ENCODE measurements around the gene ENTREP1.

ENTREP1 gene

DNA sequence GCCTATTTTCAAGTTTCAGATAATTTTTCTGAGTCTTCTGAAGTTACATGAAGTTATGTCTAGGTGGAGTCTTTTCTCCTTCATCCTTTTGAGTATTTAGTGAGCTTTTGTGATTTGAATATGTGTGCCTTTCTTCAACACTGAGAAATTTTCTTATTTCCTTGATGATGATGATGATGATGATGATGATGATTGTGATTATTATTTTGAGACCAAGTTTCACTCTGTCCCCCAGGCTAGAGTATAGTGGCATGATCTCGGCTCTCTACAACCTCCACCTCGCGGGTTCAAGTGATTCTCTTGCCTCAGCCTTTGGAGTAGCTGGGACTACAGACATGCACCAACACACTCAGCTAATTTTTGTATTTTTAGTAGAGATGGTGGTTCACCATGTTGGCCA lies 26.2 kb downstream of the ENTREP1 start:
- H4K20me1 ChIP-seq, result no peaks in the 10 kb centered on the region
- no peaks in the 10 kb centered on the region for H3K36me3 ChIP-seq
- H3K4me2 ChIP-seq, result no peak overlapping the region
- no peak for TF ChIP-seq Cebpa-rat (IDR thresholded peaks at IDR 0.05)
- no peaks in the 10 kb centered on the region for H3K9me3 ChIP-seq (replicated peaks in 1 of 11)
- no peak overlapping the region for H3K27ac ChIP-seq
- no peaks in the 10 kb centered on the region for H3K27me3 ChIP-seq
- H3K9ac ChIP-seq, result no peak overlapping the region
- H3K4me1 ChIP-seq, result peaks cover 0 to 12% (median 5%) of the 10 kb centered on the region in 10 experiments; a peak in 10 of 20 replicates
- H3K4me3 ChIP-seq, result no peak overlapping the region

DNA sequence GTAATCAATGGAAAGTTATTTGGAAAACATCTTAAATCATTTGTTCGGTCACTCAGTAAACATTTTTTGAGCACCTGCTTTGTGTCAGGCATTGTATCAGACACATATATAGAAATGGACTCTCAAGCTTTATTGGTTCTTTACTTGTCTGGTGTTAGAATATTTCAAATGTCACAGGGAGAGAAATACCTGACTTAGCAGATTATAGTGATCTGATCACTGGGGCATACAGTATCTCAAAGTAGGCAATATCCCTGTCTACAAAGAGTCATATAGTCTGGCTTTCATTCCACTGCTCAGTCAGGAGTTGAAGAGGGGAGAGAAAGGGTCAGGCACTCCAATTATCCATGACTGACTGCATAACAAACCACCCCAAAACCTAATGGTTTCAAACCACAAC lies 30.2 kb downstream of the ENTREP1 start:
- no peak overlapping the region for H3K27ac ChIP-seq
- H4K20me1 ChIP-seq, result no peaks in the 10 kb centered on the region
- no peaks in the 10 kb centered on the region for H3K36me3 ChIP-seq
- no peak overlapping the region for H3K4me3 ChIP-seq
- no peak for TF ChIP-seq Cebpa-rat (IDR thresholded peaks at IDR 0.05)
- no peak overlapping the region for H3K9ac ChIP-seq
- H3K9me3 ChIP-seq (replicated peaks in 1 of 11), result no peaks in the 10 kb centered on the region
- no peaks in the 10 kb centered on the region for H3K4me1 ChIP-seq
- no peaks in the 10 kb centered on the region for H3K27me3 ChIP-seq
- no peak overlapping the region for H3K4me2 ChIP-seq

- Histone ChIP-seq H4K20me1 (no peaks in the 10 kb centered on the region), H3K4me2 (no peak overlapping the region), H3K9me3 (replicated peaks in 1 of 11) (no peaks in the 10 kb centered on the region), H3K36me3 (no peaks in the 10 kb centered on the region), H3K4me1 (no peaks in the 10 kb centered on the region), H3K4me3 (no peak overlapping the region), H3K9ac (no peak overlapping the region), H3K27ac (no peak overlapping the region), H3K27me3 (no peaks in the 10 kb centered on the region)
- TF ChIP-seq Cebpa-rat (IDR thresholded peaks at IDR 0.05), result no peak
Measured at GRCh38 chr9:69357030-69357775, 32.2 kb downstream of the ENTREP1 start.

DNA sequence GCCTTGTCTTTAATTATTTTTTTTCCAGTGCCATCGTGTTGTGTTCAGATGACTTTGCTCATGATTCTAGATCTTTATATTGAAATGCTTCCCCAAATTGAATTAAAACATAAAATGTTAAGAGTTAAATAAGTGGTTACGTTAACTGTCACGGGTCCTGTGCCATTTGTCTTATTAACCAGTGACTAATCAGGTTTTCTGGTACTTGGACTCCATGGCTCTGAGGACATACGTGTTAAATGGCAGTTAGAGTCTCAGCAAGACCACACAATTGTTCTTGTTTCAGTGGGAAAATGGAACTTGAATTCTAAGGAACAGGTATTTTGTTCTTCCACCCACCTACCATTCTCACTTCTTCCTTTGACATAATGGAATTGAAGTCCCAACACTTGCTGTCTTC lies 32.8 kb downstream of the ENTREP1 start:
- Histone ChIP-seq H3K4me1 (no peaks in the 10 kb centered on the region), H3K4me2 (no peak overlapping the region), H3K9me3 (replicated peaks in 1 of 11) (no peaks in the 10 kb centered on the region), H3K27ac (no peak overlapping the region), H3K4me3 (no peak overlapping the region), H4K20me1 (no peaks in the 10 kb centered on the region), H3K36me3 (no peaks in the 10 kb centered on the region), H3K9ac (no peak overlapping the region), H3K27me3 (no peaks in the 10 kb centered on the region)
- no peak for TF ChIP-seq Cebpa-rat (IDR thresholded peaks at IDR 0.05)

DNA sequence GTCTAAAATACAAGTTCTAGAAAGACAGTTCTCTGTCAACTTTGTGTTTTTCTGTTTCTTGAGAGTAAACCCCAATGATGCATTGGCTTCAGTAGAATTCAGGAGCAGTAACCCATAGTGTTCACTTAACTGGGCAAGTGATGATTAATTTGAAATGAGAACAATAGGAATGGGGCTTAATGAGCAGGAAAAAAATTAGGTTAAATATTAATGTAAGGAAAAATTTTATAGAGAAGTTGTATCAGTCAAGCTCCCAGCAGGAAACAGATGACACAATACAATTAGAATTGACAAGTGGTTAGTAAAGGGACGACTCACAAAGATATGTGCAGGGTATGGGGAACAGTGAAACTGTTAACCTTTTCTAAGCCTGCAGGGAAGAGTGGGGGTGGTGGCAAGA lies 38.2 kb downstream of the ENTREP1 start:
- H3K4me3 ChIP-seq, result no peak overlapping the region
- no peaks in the 10 kb centered on the region for H3K9me3 ChIP-seq (replicated peaks in 1 of 11)
- no peak for TF ChIP-seq Cebpa-rat (IDR thresholded peaks at IDR 0.05)
- no peaks in the 10 kb centered on the region for H3K4me1 ChIP-seq
- no peaks in the 10 kb centered on the region for H3K27me3 ChIP-seq
- H3K27ac ChIP-seq, result no peak overlapping the region
- no peak overlapping the region for H3K9ac ChIP-seq
- no peaks in the 10 kb centered on the region for H4K20me1 ChIP-seq
- H3K36me3 ChIP-seq, result no peaks in the 10 kb centered on the region
- no peak overlapping the region for H3K4me2 ChIP-seq

DNA sequence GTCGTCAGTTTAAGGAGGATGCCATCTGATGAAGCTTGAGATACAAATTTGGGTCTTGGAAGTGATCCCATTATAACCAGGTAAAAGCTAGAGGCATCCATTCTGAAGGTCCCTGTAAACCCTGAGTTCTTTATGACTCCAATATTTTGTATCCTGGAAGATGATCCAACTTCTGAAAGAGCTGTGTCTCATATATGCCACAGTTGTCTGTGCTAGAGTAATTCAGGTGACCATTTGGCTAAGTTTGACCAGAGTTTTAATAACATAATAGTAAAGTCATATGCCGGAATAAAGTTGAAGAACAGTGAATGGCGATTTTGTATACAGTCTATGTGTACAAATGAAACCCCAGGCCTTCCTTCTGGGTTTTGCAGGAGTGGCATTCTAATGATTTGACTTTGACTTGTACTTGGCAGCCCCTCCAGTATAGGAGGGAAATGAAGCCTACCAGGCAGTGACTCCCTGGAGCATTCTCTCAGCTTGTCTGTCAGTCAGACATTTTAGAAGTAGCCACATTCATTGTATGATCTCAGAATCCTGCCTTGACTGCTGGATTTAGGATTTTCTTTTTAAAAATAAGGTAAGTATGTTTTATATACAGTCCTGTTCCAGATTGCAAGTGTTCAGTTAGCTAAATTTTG lies 39.6 kb downstream of the ENTREP1 start:
- no peaks in the 10 kb centered on the region for H3K4me1 ChIP-seq
- no peaks in the 10 kb centered on the region for H4K20me1 ChIP-seq
- no peak overlapping the region for H3K4me3 ChIP-seq
- peaks cover 0 to 3% (median 0%) of the 10 kb centered on the region in 11 experiments; a peak in 3 of 22 replicates for H3K9me3 ChIP-seq (replicated peaks in 1 of 11)
- H3K27me3 ChIP-seq, result no peaks in the 10 kb centered on the region
- no peak for TF ChIP-seq Cebpa-rat (IDR thresholded peaks at IDR 0.05)
- H3K4me2 ChIP-seq, result no peak overlapping the region
- no peak overlapping the region for H3K27ac ChIP-seq
- no peaks in the 10 kb centered on the region for H3K36me3 ChIP-seq
- no peak overlapping the region for H3K9ac ChIP-seq

DNA sequence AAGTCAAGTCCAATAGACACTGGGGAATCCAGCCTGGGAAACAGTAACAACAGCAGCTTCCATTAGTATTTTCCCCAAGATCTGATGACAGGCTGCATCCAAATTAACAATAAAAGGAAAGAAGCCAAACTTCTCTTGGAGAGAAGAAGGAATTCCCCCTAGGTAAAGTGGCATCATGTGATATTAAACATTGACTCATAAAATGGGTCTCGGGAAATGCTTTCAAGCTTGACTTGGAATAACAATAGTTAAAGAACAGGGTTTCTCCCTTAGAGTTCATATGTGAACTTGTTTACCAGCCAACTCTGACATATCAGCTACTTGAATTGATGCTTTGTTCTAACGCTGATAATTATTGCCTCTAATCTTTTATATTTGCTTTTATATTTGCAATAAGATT lies 45.4 kb downstream of the ENTREP1 start:
- no peak overlapping the region for H3K27ac ChIP-seq
- no peaks in the 10 kb centered on the region; a peak in 1 of 20 replicates for H3K4me1 ChIP-seq
- no peak overlapping the region for H3K4me3 ChIP-seq
- no peaks in the 10 kb centered on the region for H4K20me1 ChIP-seq
- peaks cover 0 to 10% (median 0%) of the 10 kb centered on the region in 11 experiments; a peak in 3 of 22 replicates for H3K9me3 ChIP-seq (replicated peaks in 1 of 11)
- TF ChIP-seq Cebpa-rat (IDR thresholded peaks at IDR 0.05), result no peak
- H3K36me3 ChIP-seq, result no peaks in the 10 kb centered on the region
- no peak overlapping the region for H3K4me2 ChIP-seq
- no peaks in the 10 kb centered on the region for H3K27me3 ChIP-seq
- no peak overlapping the region for H3K9ac ChIP-seq

- H3K4me3 ChIP-seq, result no peak overlapping the region
- peaks cover 0 to 10% (median 0%) of the 10 kb centered on the region in 11 experiments; a peak in 3 of 22 replicates for H3K9me3 ChIP-seq (replicated peaks in 1 of 11)
- no peak overlapping the region for H3K4me2 ChIP-seq
- no peak for TF ChIP-seq Cebpa-rat (IDR thresholded peaks at IDR 0.05)
- no peaks in the 10 kb centered on the region for H3K36me3 ChIP-seq
- no peaks in the 10 kb centered on the region for H4K20me1 ChIP-seq
- H3K27ac ChIP-seq, result no peak overlapping the region
- H3K4me1 ChIP-seq, result no peaks in the 10 kb centered on the region; a peak in 1 of 20 replicates
- no peak overlapping the region for H3K9ac ChIP-seq
- H3K27me3 ChIP-seq, result no peaks in the 10 kb centered on the region
Measured at GRCh38 chr9:69371001-69371400, 46.0 kb downstream of the ENTREP1 start.

- Histone ChIP-seq H3K9me3 (replicated peaks in 1 of 11) (no peaks in the 10 kb centered on the region), H3K4me1 (peaks cover 0 to 13% (median 0%) of the 10 kb centered on the region in 10 experiments; a peak in 6 of 20 replicates), H4K20me1 (no peaks in the 10 kb centered on the region), H3K27me3 (no peaks in the 10 kb centered on the region), H3K9ac (no peak overlapping the region), H3K36me3 (no peaks in the 10 kb centered on the region), H3K4me2 (peak overlapping the region in 3 of 11 experiments; percentile 38 to 66 (median 54); a peak in 6 of 22 replicates), H3K4me3 (no peak overlapping the region), H3K27ac (no peak overlapping the region)
- TF ChIP-seq Cebpa-rat (IDR thresholded peaks at IDR 0.05), result no peak
Measured at GRCh38 chr9:69376651-69377050, 51.6 kb downstream of the ENTREP1 start.

DNA sequence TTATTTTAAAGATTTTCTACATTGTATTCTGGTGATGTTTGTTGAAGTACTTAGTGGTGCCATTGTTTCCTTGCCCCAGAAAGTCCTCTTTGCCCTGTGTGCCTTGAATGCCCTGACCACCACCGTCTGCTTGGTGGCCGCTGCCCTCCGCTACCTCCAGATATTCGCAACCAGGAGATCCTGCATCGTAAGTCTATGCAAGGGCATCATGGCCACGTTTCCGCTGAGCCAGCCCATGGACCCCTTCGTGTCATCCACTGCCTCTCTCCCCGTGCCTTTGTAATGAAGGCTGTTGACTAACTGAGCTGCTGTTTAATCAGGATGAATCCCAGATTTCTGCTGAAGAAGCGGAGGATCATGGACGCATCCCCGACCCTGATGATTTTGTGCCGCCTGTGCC lies 52.3 kb downstream of the ENTREP1 start:
- H3K4me1 ChIP-seq, result peaks cover 0 to 13% (median 0%) of the 10 kb centered on the region in 10 experiments; a peak in 6 of 20 replicates
- H3K27me3 ChIP-seq, result no peaks in the 10 kb centered on the region
- TF ChIP-seq Cebpa-rat (IDR thresholded peaks at IDR 0.05), result no peak
- no peak overlapping the region for H3K9ac ChIP-seq
- no peaks in the 10 kb centered on the region for H3K36me3 ChIP-seq
- no peaks in the 10 kb centered on the region for H3K9me3 ChIP-seq (replicated peaks in 1 of 11)
- H4K20me1 ChIP-seq, result no peaks in the 10 kb centered on the region
- peak overlapping the region in 2 of 11 experiments; percentile 54 to 66; a peak in 4 of 22 replicates for H3K4me2 ChIP-seq
- H3K27ac ChIP-seq, result no peak overlapping the region
- no peak overlapping the region for H3K4me3 ChIP-seq
